Parathyroid adenoma (tissue), 2 donors: ENCODE measurements around the gene NMUR1.

ENCODE experiments used
- H2AFZ ChIP-seq: fragments of 300-600 bp; sonication (generic); one replicate; pipeline ENCODE4 v1.7.0; 2017; ENCODE audit warnings: antibody characterized with exemption, mild to moderate bottlenecking
- H3K27ac ChIP-seq: fragments of 300-600 bp; sonication (generic); one replicate; pipeline ENCODE4 v1.7.0; 2017
- H3K27me3 ChIP-seq: fragments of 300-600 bp; sonication (generic); one replicate; pipeline ENCODE4 v1.7.0; 2017; ENCODE audit warnings: low read length; ENCODE audit not compliant: control insufficient read depth, insufficient read depth
- H3K36me3 ChIP-seq: fragments of 300-600 bp; sonication (generic); one replicate; pipeline ENCODE4 v1.7.0; 2017; ENCODE audit warnings: low read length; ENCODE audit not compliant: control insufficient read depth, insufficient read depth
- H3K4me1 ChIP-seq: fragments of 300-600 bp; sonication (generic); one replicate; pipeline ENCODE4 v1.7.0; 2017; ENCODE audit warnings: control low read depth
- H3K4me2 ChIP-seq: fragments of 300-600 bp; sonication (generic); one replicate; pipeline ENCODE4 v1.7.0; 2017; ENCODE audit warnings: low read length
- H3K4me3 ChIP-seq: fragments of 300-600 bp; sonication (generic); one replicate; pipeline ENCODE4 v1.7.0; 2017; ENCODE audit warnings: low read depth, low read length
- H3K79me2 ChIP-seq: fragments of 300-600 bp; sonication (generic); one replicate; pipeline ENCODE4 v1.7.0; 2017; ENCODE audit warnings: control low read depth
- H3K9ac ChIP-seq: fragments of 300-600 bp; sonication (generic); one replicate; pipeline ENCODE4 v1.7.0; 2017; ENCODE audit warnings: mild to moderate bottlenecking
- H3K9me3 ChIP-seq: fragments of 300-600 bp; sonication (generic); one replicate; pipeline ENCODE4 v1.7.0; 2017; ENCODE audit warnings: low read length; ENCODE audit not compliant: control insufficient read depth
- CTCF ChIP-seq: fragments of 300-600 bp; sonication (generic); IDR thresholded peaks from one replicate; pipeline ENCODE4 v1.7.0; 2017; ENCODE audit warnings: antibody characterized with exemption, mild to moderate bottlenecking
- donor health status: primary hyperparathyroidism.

NMUR1 gene

GRCh38 chr2:231523451-231524285 lies 6.6 kb downstream of the NMUR1 start:
- no peak for TF ChIP-seq CTCF
- Histone ChIP-seq H3K4me1 (peaks cover 6% of the 10 kb centered on the region), H3K9ac (no peak overlapping the region), H3K4me2 (no peak overlapping the region), H3K27me3 (no peaks in the 10 kb centered on the region), H3K9me3 (no peaks in the 10 kb centered on the region), H3K27ac (no peak overlapping the region), H3K36me3 (no peaks in the 10 kb centered on the region), H3K79me2 (no peaks in the 10 kb centered on the region), H3K4me3 (no peak overlapping the region), H2AFZ (peak overlapping the region; percentile 48)

GRCh38 chr2:231522418-231523180 lies 7.6 kb downstream of the NMUR1 start:
- no peak overlapping the region for H3K27ac ChIP-seq
- no peak for TF ChIP-seq CTCF
- no peaks in the 10 kb centered on the region for H3K36me3 ChIP-seq
- H3K9me3 ChIP-seq, result no peaks in the 10 kb centered on the region
- no peaks in the 10 kb centered on the region for H3K27me3 ChIP-seq
- no peak overlapping the region for H2AFZ ChIP-seq
- H3K9ac ChIP-seq, result no peak overlapping the region
- no peaks in the 10 kb centered on the region for H3K79me2 ChIP-seq
- no peak overlapping the region for H3K4me2 ChIP-seq
- no peak overlapping the region for H3K4me3 ChIP-seq
- peaks cover 6% of the 10 kb centered on the region for H3K4me1 ChIP-seq

GRCh38 chr2:231521443-231521842 lies 8.8 kb downstream of the NMUR1 start:
- Histone ChIP-seq H2AFZ (no peak overlapping the region), H3K79me2 (no peaks in the 10 kb centered on the region), H3K9ac (no peak overlapping the region), H3K9me3 (no peaks in the 10 kb centered on the region), H3K4me2 (no peak overlapping the region), H3K36me3 (no peaks in the 10 kb centered on the region), H3K4me3 (no peak overlapping the region), H3K4me1 (peaks cover 6% of the 10 kb centered on the region), H3K27me3 (no peaks in the 10 kb centered on the region), H3K27ac (no peak overlapping the region)
- no peak for TF ChIP-seq CTCF

- Histone ChIP-seq H3K27ac (no peak overlapping the region), H2AFZ (peak overlapping the region; percentile 50), H3K27me3 (no peaks in the 10 kb centered on the region), H3K9ac (no peak overlapping the region), H3K79me2 (no peaks in the 10 kb centered on the region), H3K9me3 (peaks cover under 1% of the 10 kb centered on the region), H3K4me3 (no peak overlapping the region), H3K36me3 (no peaks in the 10 kb centered on the region), H3K4me2 (no peak overlapping the region), H3K4me1 (peaks cover 6% of the 10 kb centered on the region)
- no peak for TF ChIP-seq CTCF
Measured at GRCh38 chr2:231519975-231520555, 10.2 kb downstream of the NMUR1 start.
